ENCODE measurements around the gene AK8. TPM values are rescaled to one million over a fixed set of nuclear protein-coding genes. Genes with fewer than 3 reads are reported as not detected.

The AK8 gene
- polyA plus RNA-seq, 3 donors, result 0.08 TPM; not detected in 2

DNA sequence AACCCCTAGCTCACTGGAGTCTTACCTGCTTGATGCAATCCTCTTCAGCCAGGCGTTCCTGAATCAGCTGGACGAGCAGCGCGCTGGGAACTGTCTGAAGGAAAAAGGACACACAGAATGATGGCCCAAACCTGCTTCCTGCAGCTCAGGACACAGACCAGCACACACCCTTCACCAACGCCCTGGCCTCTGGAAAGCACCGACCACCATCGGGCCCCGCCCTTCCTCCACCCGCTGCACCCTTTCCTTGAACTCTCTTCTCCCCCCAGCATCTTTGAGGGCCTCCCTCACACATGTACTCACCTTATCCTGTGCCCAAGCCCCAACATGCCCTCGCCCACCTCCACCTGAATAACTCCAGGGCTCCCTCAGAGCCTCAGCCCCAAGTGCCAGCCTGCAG, 23.3 kb downstream of the AK8 start:
- H3K36me3 ChIP-seq (replicated peaks in 1 of 2; ENCODE audit: control insufficient read depth in 1 of 2, insufficient read depth in 2 of 2, low read length in 2 of 2), result no peaks in the 10 kb centered on the region
- no peak overlapping the region for H3K4me2 ChIP-seq (replicated peaks; ENCODE audit: extremely low read depth, low read length, poor library complexity, severe bottlenecking)
- H3K9me3 ChIP-seq (replicated peaks in 1 of 2; ENCODE audit: control insufficient read depth in 1 of 2, insufficient read depth in 1 of 2, low read length in 2 of 2), result no peaks in the 10 kb centered on the region
- TF ChIP-seq, protein P1, sequence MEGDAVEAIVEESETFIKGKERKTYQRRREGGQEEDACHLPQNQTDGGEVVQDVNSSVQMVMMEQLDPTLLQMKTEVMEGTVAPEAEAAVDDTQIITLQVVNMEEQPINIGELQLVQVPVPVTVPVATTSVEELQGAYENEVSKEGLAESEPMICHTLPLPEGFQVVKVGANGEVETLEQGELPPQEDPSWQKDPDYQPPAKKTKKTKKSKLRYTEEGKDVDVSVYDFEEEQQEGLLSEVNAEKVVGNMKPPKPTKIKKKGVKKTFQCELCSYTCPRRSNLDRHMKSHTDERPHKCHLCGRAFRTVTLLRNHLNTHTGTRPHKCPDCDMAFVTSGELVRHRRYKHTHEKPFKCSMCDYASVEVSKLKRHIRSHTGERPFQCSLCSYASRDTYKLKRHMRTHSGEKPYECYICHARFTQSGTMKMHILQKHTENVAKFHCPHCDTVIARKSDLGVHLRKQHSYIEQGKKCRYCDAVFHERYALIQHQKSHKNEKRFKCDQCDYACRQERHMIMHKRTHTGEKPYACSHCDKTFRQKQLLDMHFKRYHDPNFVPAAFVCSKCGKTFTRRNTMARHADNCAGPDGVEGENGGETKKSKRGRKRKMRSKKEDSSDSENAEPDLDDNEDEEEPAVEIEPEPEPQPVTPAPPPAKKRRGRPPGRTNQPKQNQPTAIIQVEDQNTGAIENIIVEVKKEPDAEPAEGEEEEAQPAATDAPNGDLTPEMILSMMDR (IDR thresholded peaks at IDR 0.05), result no peak
- H3K4me3 ChIP-seq (replicated peaks in 1 of 3; ENCODE audit: low read depth in 2 of 3, low read length in 3 of 3), result no peak overlapping the region
- peaks cover 3% of the 10 kb centered on the region for H3K4me1 Mint-ChIP-seq
- H3K9me3 Mint-ChIP-seq, result no peaks in the 10 kb centered on the region
- H3K27me3 Mint-ChIP-seq (ENCODE audit: low read depth in 3 of 3), result peaks cover 5 to 9% (median 8%) of the 10 kb centered on the region in 3 donors
- no peaks in the 10 kb centered on the region for H3K4me1 ChIP-seq (ENCODE audit: control insufficient read depth in 1 of 2, insufficient read depth in 2 of 2, low read length in 2 of 2)
- no peaks in the 10 kb centered on the region for H3K36me3 Mint-ChIP-seq
- intact Hi-C loops (cut with micrococcal nuclease), result no loop called here
- WGBS (ENCODE audit: insufficient coverage), result 71% methylated on average over 10 of the region's 10 CpGs
- H2AFZ ChIP-seq (ENCODE audit: insufficient read depth, low read depth, low read length, poor library complexity, severe bottlenecking), result no peak overlapping the region
- no peak overlapping the region for H3K4me3 Mint-ChIP-seq
- no peak overlapping the region for H3K9ac ChIP-seq (ENCODE audit: insufficient read depth, low read length, poor library complexity, severe bottlenecking)
- no peaks in the 10 kb centered on the region for H3K27me3 ChIP-seq (ENCODE audit: control insufficient read depth in 2 of 2, insufficient read depth in 2 of 2, low read length in 2 of 2)
- H3K27ac ChIP-seq (ENCODE audit: low read depth in 1 of 2, low read length in 2 of 2), result no peak overlapping the region
- H3K79me2 ChIP-seq (ENCODE audit: insufficient read depth, low read length), result no peaks in the 10 kb centered on the region
- H3K27ac Mint-ChIP-seq, result no peak overlapping the region
- H4K20me1 ChIP-seq (ENCODE audit: insufficient read depth, low read length), result no peaks in the 10 kb centered on the region
- no peak for DNase-seq

GRCh38 chr9:132853482-132853881, 24.6 kb downstream of the AK8 start:
- no peak overlapping the region for H2AFZ ChIP-seq (ENCODE audit: insufficient read depth, low read depth, low read length, poor library complexity, severe bottlenecking)
- no peaks in the 10 kb centered on the region for H3K9me3 Mint-ChIP-seq
- H3K36me3 Mint-ChIP-seq, result no peaks in the 10 kb centered on the region
- no peak for DNase-seq
- no peak overlapping the region for H3K9ac ChIP-seq (ENCODE audit: insufficient read depth, low read length, poor library complexity, severe bottlenecking)
- TF ChIP-seq, protein P1 (IDR thresholded peaks at IDR 0.05), result no peak
- intact Hi-C loops (cut with micrococcal nuclease), result no loop called here
- H3K27ac ChIP-seq (ENCODE audit: low read depth in 1 of 2, low read length in 2 of 2), result no peak overlapping the region
- H4K20me1 ChIP-seq (ENCODE audit: insufficient read depth, low read length), result no peaks in the 10 kb centered on the region
- H3K79me2 ChIP-seq (ENCODE audit: insufficient read depth, low read length), result no peaks in the 10 kb centered on the region
- no peaks in the 10 kb centered on the region for H3K27me3 ChIP-seq (ENCODE audit: control insufficient read depth in 2 of 2, insufficient read depth in 2 of 2, low read length in 2 of 2)
- H3K4me1 Mint-ChIP-seq, result peaks cover 8% of the 10 kb centered on the region
- H3K4me3 ChIP-seq (replicated peaks in 1 of 3; ENCODE audit: low read depth in 2 of 3, low read length in 3 of 3), result no peak overlapping the region
- H3K27ac Mint-ChIP-seq, result no peak overlapping the region
- H3K4me1 ChIP-seq (ENCODE audit: control insufficient read depth in 1 of 2, insufficient read depth in 2 of 2, low read length in 2 of 2), result no peaks in the 10 kb centered on the region
- H3K4me3 Mint-ChIP-seq, result no peak overlapping the region
- H3K27me3 Mint-ChIP-seq (ENCODE audit: low read depth in 3 of 3), result peaks cover 6 to 7% (median 7%) of the 10 kb centered on the region in 3 donors
- H3K9me3 ChIP-seq (replicated peaks in 1 of 2; ENCODE audit: control insufficient read depth in 1 of 2, insufficient read depth in 1 of 2, low read length in 2 of 2), result no peaks in the 10 kb centered on the region
- H3K36me3 ChIP-seq (replicated peaks in 1 of 2; ENCODE audit: control insufficient read depth in 1 of 2, insufficient read depth in 2 of 2, low read length in 2 of 2), result no peaks in the 10 kb centered on the region
- no CpG with 5 or more reads among the region's 4 CpGs for WGBS (ENCODE audit: insufficient coverage)
- H3K4me2 ChIP-seq (replicated peaks; ENCODE audit: extremely low read depth, low read length, poor library complexity, severe bottlenecking), result no peak overlapping the region
